HT-29 (cell line): ENCODE measurements around the gene CXCR6. TPM values are rescaled to one million over a fixed set of nuclear protein-coding genes. Genes with fewer than 3 reads are reported as not detected.
"Not testable (repeated sequence)": the region's sequence is repeated elsewhere in the genome, so short reads cannot be mapped to it uniquely, and the experiment has no call there.

ENCODE experiments used
- DNase-seq: peaks from one replicate; pipeline ENCODE4 v3.0.0-alpha.2; 2015; ENCODE audit warnings: low spot score
- small RNA-seq: library from RNA; depleted of rRNA; stranded (forward); fragments of <200 nt; gene quantifications from one replicate; pipeline ENCODE3, GENCODE V24; 2014
- total RNA-seq: library from RNA; depleted of rRNA; stranded (reverse); fragments of >200 nt; shearing (Covaris generic); gene quantifications from 2 replicates; pipeline ENCODE4 v1.2.3, GENCODE V29; 2014; rRNA removed

CXCR6 gene
- total RNA-seq, 1 experiment from 2014 or later = not detected

DNA sequence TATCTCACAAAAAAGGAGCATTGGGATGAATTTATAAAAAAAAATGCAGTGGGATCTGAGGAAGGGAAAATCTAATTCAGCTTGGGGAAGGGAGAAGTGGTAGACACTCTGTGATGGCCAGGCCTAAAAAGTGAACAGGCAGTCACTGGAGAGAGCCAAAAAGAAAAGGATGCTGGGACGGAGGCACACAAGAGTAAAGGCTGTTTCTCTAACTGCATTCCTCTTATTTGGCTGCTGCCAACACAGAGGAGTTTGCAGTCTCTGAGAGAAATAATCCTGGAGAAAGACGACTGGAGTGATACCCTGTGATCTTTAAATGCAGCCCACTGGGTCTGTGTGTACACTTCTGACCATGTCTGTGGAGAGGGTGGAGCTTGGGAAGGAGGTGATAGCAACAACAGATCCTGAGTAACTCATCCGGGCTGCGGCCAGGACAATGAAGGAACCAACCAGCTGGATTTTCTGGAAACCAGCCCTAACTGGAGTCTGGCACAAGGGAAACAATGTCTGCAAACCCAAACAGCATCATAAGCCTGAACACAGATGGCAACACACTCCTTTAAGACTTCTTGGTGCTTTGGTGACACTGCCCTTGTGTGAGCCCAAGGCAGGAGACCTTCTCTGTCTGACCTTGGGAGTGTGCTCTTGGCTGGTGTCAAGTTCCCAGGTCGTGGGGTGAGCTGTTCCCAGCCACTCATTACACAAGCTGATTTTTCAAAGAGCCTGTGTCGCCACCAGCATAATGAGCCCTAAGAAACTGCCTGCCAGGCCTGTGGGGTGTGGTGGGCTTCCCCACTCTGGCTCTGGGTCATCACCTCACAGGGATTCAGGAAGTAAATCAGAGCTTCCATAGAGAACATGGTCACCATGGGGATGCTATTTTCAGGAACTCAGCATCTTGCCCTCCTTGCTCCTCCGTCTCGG, 44.4 kb downstream of the CXCR6 start:
- DNase-seq = no peak

DNA sequence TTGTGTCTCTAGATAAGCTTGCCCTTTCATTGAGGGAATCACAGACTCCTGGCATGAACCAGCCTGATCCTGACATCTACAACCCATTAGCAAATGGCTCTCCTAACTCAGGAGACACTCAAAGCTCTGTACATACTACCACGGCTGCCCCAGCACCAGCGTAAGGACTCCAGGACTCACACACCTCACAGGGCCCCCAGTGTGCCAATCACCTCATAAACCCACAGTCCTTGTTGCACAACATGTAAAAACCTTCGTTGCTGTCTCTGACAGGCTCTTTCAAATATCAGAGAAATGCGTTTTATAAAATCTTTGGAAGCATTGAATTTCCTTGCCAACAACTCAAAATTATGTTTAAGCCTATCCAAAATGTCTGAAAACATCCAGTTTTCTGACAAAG, 45.1 kb downstream of the CXCR6 start:
- DNase-seq = no peak

DNA sequence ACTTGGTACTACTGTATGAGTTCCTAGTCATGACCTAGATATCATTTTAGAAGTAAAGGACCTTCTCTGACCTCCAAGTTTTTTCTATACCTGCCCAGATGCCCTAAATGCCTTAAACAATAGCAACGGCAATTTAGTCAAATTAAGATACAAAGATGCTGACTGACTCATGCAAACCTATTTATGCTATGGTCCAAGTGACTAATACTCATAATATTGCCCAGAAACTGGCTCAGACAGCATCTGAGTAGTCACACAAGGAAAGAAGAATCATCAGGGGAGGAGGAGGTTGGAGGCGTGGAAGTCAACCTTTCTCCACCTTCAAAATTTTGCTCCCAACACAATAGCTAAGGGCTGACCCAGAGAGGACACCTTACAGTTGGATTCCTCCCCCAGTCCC, 45.5 kb downstream of the CXCR6 start:
- no peak for DNase-seq

DNA sequence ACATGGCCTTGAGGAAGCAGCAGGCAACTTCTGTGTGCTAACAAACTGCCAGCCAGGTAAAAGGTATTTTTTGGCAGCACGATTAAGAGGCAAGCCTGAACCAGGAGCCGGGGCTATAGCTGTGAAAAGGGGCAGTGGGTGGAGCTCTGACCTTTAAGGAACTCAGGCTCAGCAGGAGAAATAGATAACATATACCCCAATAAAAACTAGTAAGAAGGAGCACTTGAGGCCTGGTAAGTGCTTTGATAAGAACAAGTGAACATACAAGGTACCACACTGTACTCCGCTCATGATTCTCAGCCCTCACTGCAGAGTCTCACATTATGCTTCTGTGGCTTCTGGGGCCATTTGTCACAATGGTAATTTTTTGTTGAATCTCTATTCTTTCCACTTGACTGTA, 46.9 kb downstream of the CXCR6 start:
- DNase-seq = no peak

DNA sequence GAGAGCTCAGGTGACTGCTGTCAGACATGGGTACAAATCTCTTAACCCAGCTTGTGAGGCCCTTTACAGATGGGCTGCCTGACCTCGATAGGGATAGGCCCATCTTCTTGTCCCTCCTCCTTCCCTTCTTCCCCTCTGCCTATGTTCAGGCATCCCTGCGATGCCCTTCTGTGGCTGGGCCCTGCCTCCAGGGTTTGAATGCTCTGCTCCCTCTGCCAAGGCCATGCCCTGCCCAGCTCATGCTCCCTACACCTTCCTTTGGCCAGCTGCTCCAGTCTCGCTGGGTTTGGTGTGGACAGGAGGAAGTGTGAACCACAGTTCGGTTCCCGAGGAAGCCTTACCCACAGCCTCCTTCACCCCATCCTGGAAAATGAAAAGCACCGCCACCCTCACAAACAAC, 48.1 kb downstream of the CXCR6 start:
- no peak for DNase-seq

DNA sequence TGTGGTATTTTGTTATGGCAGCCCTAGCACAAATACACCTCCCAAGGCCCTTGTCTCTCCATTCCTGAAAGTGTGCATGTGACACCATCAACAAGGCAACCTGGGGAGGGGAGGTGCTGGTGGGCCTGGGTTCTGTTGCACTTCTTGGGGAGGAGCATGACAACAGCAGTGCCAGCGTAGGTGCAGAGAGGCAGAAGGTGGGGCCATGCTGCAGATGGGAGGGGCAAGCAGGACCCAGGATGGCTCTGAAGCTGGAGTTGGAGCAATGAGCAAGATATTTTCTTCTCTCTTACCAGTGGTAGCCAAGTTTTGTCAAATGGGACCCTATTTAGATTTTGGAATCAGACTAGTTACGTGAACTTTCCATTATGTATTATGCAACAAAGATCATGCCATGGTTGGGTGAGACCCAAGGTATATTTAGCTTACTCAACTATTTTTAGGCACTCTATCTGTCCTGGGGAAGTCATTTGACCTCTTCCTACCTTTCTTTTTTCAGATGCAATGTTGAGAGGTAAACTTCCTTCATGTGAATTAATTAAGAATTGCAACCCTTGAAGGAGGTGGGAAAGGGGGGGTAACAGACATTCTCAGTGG, 49.0 kb downstream of the CXCR6 start:
- DNase-seq = no peak

DNA sequence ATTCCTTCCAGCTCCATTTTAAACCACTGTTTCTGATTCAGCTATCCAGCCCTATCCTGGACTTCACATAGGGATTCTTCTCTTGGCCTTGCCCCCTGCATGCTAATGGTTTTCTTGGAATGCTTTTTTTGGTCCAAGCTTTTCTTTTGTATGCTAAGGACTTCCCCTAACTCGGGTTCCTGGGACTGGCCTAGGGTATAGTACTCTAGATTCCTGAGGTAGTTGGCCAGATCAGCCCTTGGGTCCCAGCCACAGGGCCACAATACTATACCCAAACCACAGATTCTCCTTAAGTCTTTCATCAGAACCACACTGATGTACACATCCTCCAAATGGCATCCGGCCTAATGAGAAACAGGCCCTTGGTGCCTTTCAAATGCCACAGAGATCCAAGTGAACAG, 49.6 kb downstream of the CXCR6 start:
- no peak for DNase-seq

DNA sequence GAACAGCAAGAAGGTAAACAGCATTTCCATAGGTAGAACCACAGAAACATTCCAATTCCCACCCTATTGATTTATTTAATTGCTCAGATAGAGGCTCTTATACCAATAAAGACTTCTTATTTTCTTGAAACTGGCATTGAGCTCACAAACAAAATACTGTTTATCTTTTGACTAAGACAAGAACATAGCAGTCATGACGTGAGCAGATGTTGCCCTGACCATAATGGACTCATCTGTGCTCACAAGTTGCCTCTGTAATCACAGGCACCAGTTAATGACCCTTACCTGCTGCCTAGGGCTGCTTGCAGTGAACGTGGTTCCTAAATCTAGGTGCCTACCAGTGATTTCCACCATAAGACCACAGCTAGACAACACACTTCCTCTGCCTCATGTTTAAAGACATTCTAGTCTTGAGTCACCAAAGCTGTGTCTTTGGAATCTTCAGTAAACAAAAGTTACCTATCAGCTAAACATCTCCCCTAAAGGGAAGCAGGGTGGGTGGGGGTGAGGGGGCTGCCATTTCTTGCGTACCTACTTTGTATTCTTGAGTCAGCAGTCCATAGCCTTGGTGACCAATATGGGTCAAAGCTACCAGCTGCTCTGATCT, 50.3 kb downstream of the CXCR6 start:
- DNase-seq = no peak

DNA sequence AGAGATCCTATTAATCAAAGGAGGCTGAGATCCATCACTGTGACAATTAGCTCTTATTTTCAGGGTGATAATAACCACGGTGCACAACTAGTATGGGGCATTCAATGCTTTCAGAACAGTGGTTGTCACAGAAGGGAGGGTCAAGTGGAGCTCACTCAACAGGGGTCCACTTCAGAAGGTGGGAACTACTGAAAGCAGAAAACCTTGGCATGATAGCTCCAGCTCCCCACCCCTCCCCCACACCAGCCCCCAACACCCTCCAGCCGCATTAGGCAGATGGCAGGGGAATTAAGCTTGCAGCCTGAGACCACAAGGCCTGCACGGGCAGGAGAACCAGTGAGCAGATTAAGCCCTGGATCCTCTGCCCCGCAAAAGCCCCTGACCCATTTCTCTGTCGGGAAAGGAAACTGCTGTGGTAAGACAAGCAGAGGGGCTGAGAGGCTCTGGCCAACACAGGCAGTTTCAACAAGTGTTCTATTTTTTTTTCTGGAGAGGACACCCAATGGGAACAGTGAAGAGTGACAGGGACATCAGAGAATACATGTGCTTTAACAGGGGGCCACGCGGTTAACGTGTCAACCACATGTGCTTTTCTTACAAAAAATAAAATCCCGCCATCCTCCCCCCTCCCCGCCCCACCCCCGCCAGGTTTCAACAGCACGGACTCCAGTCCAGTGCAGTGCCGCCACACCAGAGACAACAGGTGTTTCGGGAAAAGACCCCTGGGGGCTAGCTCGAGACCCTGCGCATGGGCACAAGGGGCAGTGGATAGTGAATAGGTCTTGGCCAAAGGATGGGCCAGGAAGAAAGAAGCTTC, 51.4 kb downstream of the CXCR6 start:
- DNase-seq = no peak

DNA sequence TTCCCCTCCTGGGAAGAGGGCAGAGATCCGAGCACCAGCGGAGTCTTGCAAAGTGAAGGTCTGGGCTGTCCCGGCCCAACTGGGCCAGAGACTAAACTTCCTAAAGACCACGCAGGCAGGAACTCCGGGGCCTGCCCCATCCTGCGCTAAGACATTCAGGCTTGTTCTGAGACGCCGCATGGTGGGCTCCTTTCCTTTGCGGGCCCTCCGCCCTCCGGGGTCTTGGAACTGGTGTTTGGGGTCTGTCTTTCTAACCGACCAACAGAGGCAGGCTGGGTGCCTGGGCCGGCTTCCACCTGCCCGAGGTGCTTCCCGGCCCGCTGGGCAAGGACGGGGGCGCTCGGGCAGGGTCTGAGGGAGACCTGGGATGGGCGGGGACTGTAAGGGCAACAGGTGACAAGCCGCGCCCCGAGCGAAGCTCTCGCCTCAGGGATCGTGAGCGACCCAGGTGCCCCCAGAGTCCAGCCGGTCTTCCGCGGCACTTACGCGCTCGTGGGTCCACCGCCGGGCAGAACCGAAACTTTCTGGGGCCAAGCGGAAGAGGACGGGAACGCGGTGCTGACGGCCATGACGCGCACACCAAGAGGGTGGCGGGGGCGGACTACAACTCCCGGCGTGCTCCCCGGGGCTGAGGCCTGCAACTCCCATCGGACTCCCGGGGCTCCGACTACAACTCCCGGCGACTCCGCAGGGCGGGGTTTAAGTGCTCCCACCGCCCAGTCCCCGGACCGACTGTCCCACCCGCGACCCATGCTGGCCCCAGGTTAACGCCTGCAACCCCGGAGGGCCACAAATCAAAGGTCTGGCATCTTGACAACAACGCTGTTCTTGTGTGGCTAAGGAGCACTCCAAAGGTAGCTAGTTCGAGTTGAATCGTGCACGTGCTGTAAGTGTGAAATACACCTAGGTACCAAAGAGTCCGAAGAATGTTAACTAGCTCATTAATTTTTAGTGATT, 52.2 kb downstream of the CXCR6 start, which contains the start of gene FYCO1:
Gene FYCO1 (minus strand): TSS at position 589 of the 957 bp plus-strand sequence. CDS start 10,914 bp downstream, outside the sequence.
- DNase-seq = peak; percentile 68

DNA sequence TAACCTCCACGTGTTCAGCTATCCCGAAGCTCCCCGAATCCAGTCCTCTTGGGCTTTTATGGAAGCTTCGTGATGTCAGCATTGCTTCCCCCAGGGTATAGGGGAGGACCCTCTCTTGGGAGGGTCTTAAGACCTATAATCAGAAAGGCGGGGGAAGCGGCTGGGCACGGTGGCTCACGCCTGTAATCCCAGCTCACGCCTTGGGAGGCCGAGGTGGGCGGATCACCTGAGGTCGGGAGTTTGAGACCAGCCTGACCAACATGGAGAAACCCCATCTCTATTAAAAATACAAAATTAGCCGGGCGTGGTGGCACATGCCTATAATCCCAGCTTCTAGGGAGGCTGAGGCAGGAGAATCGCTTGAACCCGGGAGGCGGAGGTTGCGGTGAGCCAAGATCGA, 54.2 kb downstream of the CXCR6 start:
- DNase-seq = not testable (repeated sequence)

DNA sequence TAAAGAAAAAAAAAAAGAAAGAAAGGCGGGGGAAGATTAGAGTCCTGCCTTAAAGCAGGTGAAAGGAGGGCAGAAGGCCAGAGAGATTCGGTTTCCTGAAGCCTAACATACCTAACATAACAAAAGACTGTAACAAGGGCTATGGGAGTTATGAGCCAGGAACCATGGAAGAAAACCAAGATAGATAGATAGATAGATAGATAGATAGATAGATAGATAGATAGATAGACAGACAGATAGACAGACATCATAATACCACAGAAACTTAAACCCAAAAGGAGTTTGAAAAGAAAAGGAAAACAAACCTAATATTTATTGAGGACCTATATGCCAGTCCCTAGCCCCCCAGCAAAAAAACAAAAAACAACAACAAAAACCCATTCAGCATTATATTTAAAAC, 54.7 kb downstream of the CXCR6 start:
- no peak for DNase-seq

Small RNA genes lying within 50 kb of the gene (small RNA-seq; reads per million reads assigned to genes)
- not detected for gene RF00019

Other genes starting within 250 kb of the CXCR6 start
- 8.0 and 8.3 TPM in 2 replicates for gene SLC6A20, start 146.9 kb upstream of the CXCR6 start, total RNA-seq
- gene LZTFL1, start 101.3 kb upstream of the CXCR6 start, total RNA-seq = 3.2 and 6.4 TPM in 2 replicates
- gene CCR9, start 56.9 kb upstream of the CXCR6 start, total RNA-seq = not detected in 2 replicates
- gene FYCO1, start 52.4 kb downstream of the CXCR6 start, total RNA-seq = 8.5 and 9.7 TPM in 2 replicates
- gene XCR1, start 84.0 kb downstream of the CXCR6 start, total RNA-seq = not detected in 2 replicates